HG03571 (cell line): ENCODE measurements around the gene ENDOV.

Source experiments
- ATAC-seq: cut with Tn5 transposase; IDR thresholded peaks from one replicate; pipeline ENCODE4 v1.9.1; 2021; ENCODE audit not compliant: unreplicated experiment

ENDOV gene

GRCh38 chr17:80464486-80464885 lies 49.5 kb downstream of the ENDOV start:
- ATAC-seq: no peak

- ATAC-seq: no peak
These were observed 50.5 kb downstream of the ENDOV start for GRCh38 chr17:80465327-80465974.

- no peak for ATAC-seq
These were observed 51.3 kb downstream of the ENDOV start for GRCh38 chr17:80466188-80466705.

- ATAC-seq: no peak
These were observed 53.3 kb downstream of the ENDOV start for GRCh38 chr17:80468242-80468641.

- ATAC-seq: no peak
These were observed 54.0 kb downstream of the ENDOV start for GRCh38 chr17:80468781-80469493.

GRCh38 chr17:80469667-80470066 lies 54.7 kb downstream of the ENDOV start:
- ATAC-seq: no peak

GRCh38 chr17:80470603-80471002 lies 55.6 kb downstream of the ENDOV start:
- ATAC-seq: no peak

- ATAC-seq: no peak
These were observed 57.0 kb downstream of the ENDOV start for GRCh38 chr17:80471922-80472321.

GRCh38 chr17:80472996-80473395 lies 58.0 kb downstream of the ENDOV start:
- no peak for ATAC-seq

- ATAC-seq: no peak
These were observed 58.7 kb downstream of the ENDOV start for GRCh38 chr17:80473701-80474100.

GRCh38 chr17:80474231-80474960 lies 59.4 kb downstream of the ENDOV start:
- ATAC-seq: no peak

- ATAC-seq: no peak
These were observed 60.3 kb downstream of the ENDOV start for GRCh38 chr17:80474961-80475909.

- no peak for ATAC-seq
These were observed 61.2 kb downstream of the ENDOV start, which contains the start of gene NPTX1 for GRCh38 chr17:80475910-80476876. Gene NPTX1 (minus strand): TSS chr17:80476607. CDS start chr17:80476446, 161 bp downstream.

- ATAC-seq: no peak
These were observed 62.1 kb downstream of the ENDOV start for GRCh38 chr17:80476877-80477646.

GRCh38 chr17:80477647-80478478 lies 62.9 kb downstream of the ENDOV start:
- no peak for ATAC-seq

GRCh38 chr17:80478487-80479245 lies 63.7 kb downstream of the ENDOV start:
- ATAC-seq: no peak

GRCh38 chr17:80479246-80479566 lies 64.2 kb downstream of the ENDOV start:
- no peak for ATAC-seq
